Measurements from ENCODE around the gene IL10RB.
"Not testable (repeated sequence)": the region's sequence is repeated elsewhere in the genome, so short reads cannot be mapped to it uniquely, and the experiment has no call there.

The IL10RB gene

GRCh38 chr21:33246963-33247362, 19.2 kb upstream of the IL10RB start:
- Histone ChIP-seq H2AFZ (ENCODE audit: low read depth, low read length) (no peak overlapping the region), H4K20me1 (ENCODE audit: insufficient read depth, low read length) (no peaks in the 10 kb centered on the region), H3K27ac (ENCODE audit: low read length) (no peak overlapping the region; the same call in 1 of the 2 replicates), H3K9me3 (ENCODE audit: insufficient read depth, low read length, severe bottlenecking) (no peaks in the 10 kb centered on the region), H3K79me2 (ENCODE audit: insufficient read depth, low read length) (peaks cover 35% of the 10 kb centered on the region), H3K4me1 (ENCODE audit: insufficient read depth, low read length) (peaks cover 26% of the 10 kb centered on the region), H3K4me2 (ENCODE audit: insufficient read depth, low read length) (no peak overlapping the region), H3K36me3 (ENCODE audit: insufficient read depth, low read length) (peaks cover 90% of the 10 kb centered on the region), H3K9ac (ENCODE audit: low read depth, low read length) (no peak overlapping the region), H3K4me3 (ENCODE audit: low read depth in 1 of 2, low read length in 2 of 2) (no peak overlapping the region), H3K27me3 (ENCODE audit: insufficient read depth, low read length, poor library complexity) (no peaks in the 10 kb centered on the region)
- ATAC-seq (ENCODE audit: insufficient read depth, low read depth) (no peak), DNase-seq (no peak)
- no peak for TF ChIP-seq EZH2 (IDR thresholded peaks at IDR 0.05; ENCODE audit: borderline replicate concordance, low read depth, low read length, severe bottlenecking)

- DNase-seq, result no peak
- no peaks in the 10 kb centered on the region for H3K9me3 ChIP-seq (ENCODE audit: insufficient read depth, low read length, severe bottlenecking)
- no peak overlapping the region for H3K9ac ChIP-seq (ENCODE audit: low read depth, low read length)
- H3K4me1 ChIP-seq (ENCODE audit: insufficient read depth, low read length), result peaks cover 22% of the 10 kb centered on the region
- ATAC-seq (ENCODE audit: insufficient read depth, low read depth), result no peak
- 0 out of 2 replicates have a peak overlapping the region, but pooled peaks have one; percentile 0 for H3K27ac ChIP-seq (ENCODE audit: low read length)
- H3K79me2 ChIP-seq (ENCODE audit: insufficient read depth, low read length), result peaks cover 32% of the 10 kb centered on the region
- H3K27me3 ChIP-seq (ENCODE audit: insufficient read depth, low read length, poor library complexity), result no peaks in the 10 kb centered on the region
- no peak for TF ChIP-seq EZH2 (IDR thresholded peaks at IDR 0.05; ENCODE audit: borderline replicate concordance, low read depth, low read length, severe bottlenecking)
- TF ChIP-seq CTCF (IDR thresholded peaks at IDR 0.05; ENCODE audit: borderline replicate concordance, extremely low read depth, low read length, poor library complexity, severe bottlenecking), result no peak
- H3K4me3 ChIP-seq (ENCODE audit: low read depth in 1 of 2, low read length in 2 of 2), result no peak overlapping the region
- H4K20me1 ChIP-seq (ENCODE audit: insufficient read depth, low read length), result no peaks in the 10 kb centered on the region
- no peak overlapping the region for H3K4me2 ChIP-seq (ENCODE audit: insufficient read depth, low read length)
- peaks cover 92% of the 10 kb centered on the region for H3K36me3 ChIP-seq (ENCODE audit: insufficient read depth, low read length)
- no peak overlapping the region for H2AFZ ChIP-seq (ENCODE audit: low read depth, low read length)
These were observed 18.6 kb upstream of the IL10RB start for GRCh38 chr21:33247599-33247998.

- H3K4me1 ChIP-seq (ENCODE audit: insufficient read depth, low read length), result peaks cover 4% of the 10 kb centered on the region
- H3K36me3 ChIP-seq (ENCODE audit: insufficient read depth, low read length), result peaks cover 99% of the 10 kb centered on the region
- H3K27me3 ChIP-seq (ENCODE audit: insufficient read depth, low read length, poor library complexity), result no peaks in the 10 kb centered on the region
- no peak overlapping the region for H3K9ac ChIP-seq (ENCODE audit: low read depth, low read length)
- no peaks in the 10 kb centered on the region for H4K20me1 ChIP-seq (ENCODE audit: insufficient read depth, low read length)
- H3K4me2 ChIP-seq (ENCODE audit: insufficient read depth, low read length), result no peak overlapping the region
- no peak overlapping the region for H3K4me3 ChIP-seq (ENCODE audit: low read depth in 1 of 2, low read length in 2 of 2)
- no peak for TF ChIP-seq EZH2 (IDR thresholded peaks at IDR 0.05; ENCODE audit: borderline replicate concordance, low read depth, low read length, severe bottlenecking)
- TF ChIP-seq CTCF (IDR thresholded peaks at IDR 0.05; ENCODE audit: borderline replicate concordance, extremely low read depth, low read length, poor library complexity, severe bottlenecking), result no peak
- no peak for ATAC-seq (ENCODE audit: insufficient read depth, low read depth)
- H2AFZ ChIP-seq (ENCODE audit: low read depth, low read length), result no peak overlapping the region
- no peak for DNase-seq
- H3K79me2 ChIP-seq (ENCODE audit: insufficient read depth, low read length), result peaks cover 20% of the 10 kb centered on the region
- no peaks in the 10 kb centered on the region for H3K9me3 ChIP-seq (ENCODE audit: insufficient read depth, low read length, severe bottlenecking)
- no peak overlapping the region for H3K27ac ChIP-seq (ENCODE audit: low read length)
These were observed 16.7 kb upstream of the IL10RB start for GRCh38 chr21:33249331-33250002.

- H3K9me3 ChIP-seq (ENCODE audit: insufficient read depth, low read length, severe bottlenecking), result no peaks in the 10 kb centered on the region
- H3K4me2 ChIP-seq (ENCODE audit: insufficient read depth, low read length), result no peak overlapping the region
- H3K36me3 ChIP-seq (ENCODE audit: insufficient read depth, low read length), result peaks cover 99% of the 10 kb centered on the region
- ATAC-seq (ENCODE audit: insufficient read depth, low read depth) (no peak), DNase-seq (no peak)
- no peak overlapping the region for H3K4me3 ChIP-seq (ENCODE audit: low read depth in 1 of 2, low read length in 2 of 2)
- no peak overlapping the region for H3K9ac ChIP-seq (ENCODE audit: low read depth, low read length)
- TF ChIP-seq EZH2 (IDR thresholded peaks at IDR 0.05; ENCODE audit: borderline replicate concordance, low read depth, low read length, severe bottlenecking) (no peak), CTCF (IDR thresholded peaks at IDR 0.05; ENCODE audit: borderline replicate concordance, extremely low read depth, low read length, poor library complexity, severe bottlenecking) (no peak)
- peaks cover 6% of the 10 kb centered on the region; the same call in 1 of the 2 replicates for H3K79me2 ChIP-seq (ENCODE audit: insufficient read depth, low read length)
- no peak overlapping the region for H2AFZ ChIP-seq (ENCODE audit: low read depth, low read length)
- H3K27me3 ChIP-seq (ENCODE audit: insufficient read depth, low read length, poor library complexity), result no peaks in the 10 kb centered on the region
- no peaks in the 10 kb centered on the region for H4K20me1 ChIP-seq (ENCODE audit: insufficient read depth, low read length)
- H3K27ac ChIP-seq (ENCODE audit: low read length), result no peak overlapping the region
- no peaks in the 10 kb centered on the region for H3K4me1 ChIP-seq (ENCODE audit: insufficient read depth, low read length)
These were observed 15.0 kb upstream of the IL10RB start for GRCh38 chr21:33251119-33251518.

- H4K20me1 ChIP-seq (ENCODE audit: insufficient read depth, low read length); H3K27me3 ChIP-seq (ENCODE audit: insufficient read depth, low read length, poor library complexity); H3K4me3 ChIP-seq (ENCODE audit: low read depth in 1 of 2, low read length in 2 of 2); H3K27ac ChIP-seq (ENCODE audit: low read length); H2AFZ ChIP-seq (ENCODE audit: low read depth, low read length); ATAC-seq (ENCODE audit: insufficient read depth, low read depth); H3K79me2 ChIP-seq (ENCODE audit: insufficient read depth, low read length); H3K9ac ChIP-seq (ENCODE audit: low read depth, low read length); H3K4me1 ChIP-seq (ENCODE audit: insufficient read depth, low read length); H3K9me3 ChIP-seq (ENCODE audit: insufficient read depth, low read length, severe bottlenecking); H3K4me2 ChIP-seq (ENCODE audit: insufficient read depth, low read length); DNase-seq: not testable (repeated sequence)
- H3K36me3 ChIP-seq (ENCODE audit: insufficient read depth, low read length), result peaks cover 99% of the 10 kb centered on the region
These were observed 12.8 kb upstream of the IL10RB start for GRCh38 chr21:33253382-33253781.

Data from DND-41 (cell line).